ENCODE results near the gene ACTL6B. TPM values are rescaled to one million over a fixed set of nuclear protein-coding genes. Genes with fewer than 3 reads are reported as not detected.

ACTL6B gene
- polyA plus RNA-seq, 1 of the 3 experiments (the other 2 are of a cell fraction) = 0.67 TPM

- Histone ChIP-seq H3K79me2 (ENCODE audit: insufficient read depth) (peaks cover 18% of the 10 kb centered on the region), H3K36me3 (replicated peaks in 1 of 2; ENCODE audit: control insufficient read depth in 1 of 2, insufficient read depth in 2 of 2, low read length in 1 of 2) (peaks cover 27 to 32% of the 10 kb centered on the region in 2 experiments), H3F3A (replicated peaks; ENCODE audit: insufficient read depth) (peaks cover 38% of the 10 kb centered on the region), H3K4me2 (peak overlapping the region; percentile 97), H3K27me3 (ENCODE audit: insufficient read depth) (no peaks in the 10 kb centered on the region), H3K9me2 (no peaks in the 10 kb centered on the region), H3K4me1 (ENCODE audit: control insufficient read depth in 1 of 2, insufficient read depth in 2 of 2, low read depth in 1 of 2, low read length in 1 of 2) (peaks cover 10 to 25% of the 10 kb centered on the region in 2 experiments; a peak in 3 of 4 replicates), H2AFZ (ENCODE audit: low read depth) (peak overlapping the region; percentile 69), H3K4me3 (ENCODE audit: low read depth in 2 of 2, low read length in 1 of 2) (peak overlapping the region; percentile 67 to 76), H4K20me1 (ENCODE audit: insufficient read depth) (no peaks in the 10 kb centered on the region), H3K27ac (ENCODE audit: low read depth in 2 of 2, low read length in 1 of 2) (peak overlapping the region; percentile 69 to 97), H3K9ac (peak overlapping the region; percentile 69), H3K9me3 (no peaks in the 10 kb centered on the region)
- no peak for DNase-seq
- WGBS (ENCODE audit: low lambda C conversion rate) = 12% methylated on average over 10 of the region's 10 CpGs
- CTCF ChIA-PET = interaction anchor here (0.7 to 5.4 kb wide), 15 partner anchors 9 to 248 kb away, joined by 3 to 62 read pairs (median 4); partner anchors contain the start of genes FBXO24, LRCH4, MOSPD3 and POP7
- POLR2A ChIA-PET = interaction anchor here (0.6 to 3.7 kb wide), 11 partner anchors 9 to 224 kb away, joined by 3 to 63 read pairs (median 5); partner anchors contain the start of genes FBXO24, GNB2, LRCH4 and MEPCE
- TF ChIP-seq MXI1 (IDR thresholded peaks at IDR 0.05; ENCODE audit: low read depth, low read length) (no peak), NRF1 (IDR thresholded peaks at IDR 0.05; ENCODE audit: low read depth, low read length) (no peak), CHD2 (IDR thresholded peaks at IDR 0.05; ENCODE audit: low read length, partially characterized antibody) (no peak), EZH2phosphoT487 (IDR thresholded peaks at IDR 0.05; ENCODE audit: borderline replicate concordance, low read depth) (no peak), REST (IDR thresholded peaks at IDR 0.05; ENCODE audit: low read depth, low read length) (no peak), RCOR1 (IDR thresholded peaks at IDR 0.05; ENCODE audit: low read length) (no peak), JUND (IDR thresholded peaks at IDR 0.05) (no peak), FOXJ3 (CRISPR knock-in tag; IDR thresholded peaks at IDR 0.05) (no peak), RAD21 (IDR thresholded peaks at IDR 0.05; ENCODE audit: low read length) (no peak), TCF12 (IDR thresholded peaks at IDR 0.05) (no peak), MAX (IDR thresholded peaks at IDR 0.05; ENCODE audit: low read depth) (no peak), IRF3 (IDR thresholded peaks at IDR 0.05; ENCODE audit: low read depth, low read length) (no peak; the same call in 1 of the 2 replicates), RXRA (IDR thresholded peaks at IDR 0.05; ENCODE audit: borderline replicate concordance, low read depth) (no peak), TEAD4 (IDR thresholded peaks at IDR 0.05; ENCODE audit: borderline replicate concordance, insufficient read depth) (no peak), YY1 (IDR thresholded peaks at IDR 0.05; ENCODE audit: low read depth) (no peak), FOXM1 (IDR thresholded peaks at IDR 0.05; ENCODE audit: low read depth) (no peak), USF2 (IDR thresholded peaks at IDR 0.05; ENCODE audit: borderline replicate concordance, low read depth, low read length) (no peak), TAF1 (IDR thresholded peaks at IDR 0.05; ENCODE audit: borderline replicate concordance, low read depth, low read length) (no peak; the same call in 1 of the 2 replicates), MEF2A (IDR thresholded peaks at IDR 0.05; ENCODE audit: borderline replicate concordance, low read depth) (no peak), PBX3 (IDR thresholded peaks at IDR 0.05) (no peak)
These were observed 52.6 kb downstream of the ACTL6B start for GRCh38 chr7:100603726-100604027.
